SK-N-SH (cell line): ENCODE results near the gene FNDC3B. TPM values are rescaled to one million over a fixed set of nuclear protein-coding genes. Genes with fewer than 3 reads are reported as not detected.

Experiments
- CTCF ChIA-PET: fragments of 300-600, 350-600 bp; formaldehyde crosslinking; extraction: SDS; loops from one replicate; lab custom pipeline; 2021; lab: Yijun Ruan, JAX
- POLR2A ChIA-PET: fragments of 350-600 bp; sonication (Branson Sonifier 250); formaldehyde crosslinking; extraction: SDS; loops from one replicate; lab custom pipeline; 2020; ENCODE audit warnings: antibody characterized with exemption, inconsistent platforms; lab: Yijun Ruan, JAX
- DNase-seq: peaks from one replicate; pipeline ENCODE4 v3.0.0; 2012
- H2AFZ ChIP-seq: fragments of 200-600 bp; sonication (generic); 2 replicates; pipeline ENCODE4 v1.8.1; 2016; ENCODE audit warnings: antibody characterized with exemption, mild to moderate bottlenecking, low read depth
- H3F3A ChIP-seq: fragments of 200-600 bp; sonication (generic); replicated peaks from 2 replicates; pipeline ENCODE3; 2016; ENCODE audit warnings: antibody characterized with exemption, mild to moderate bottlenecking; ENCODE audit not compliant: insufficient read depth
- H3K27ac ChIP-seq, 2 experiments: fragments of 200-500 bp in 1 of 2; fragments of 200-600 bp in 1 of 2; sonication (Bioruptor generic) in 1 of 2; sonication (generic), shearing (Covaris generic) in 1 of 2; 2 replicates each; pipeline versions ENCODE4 v1.5.1 to v1.6.1; 2014 to 2016; ENCODE audit warnings: low read depth in 2 of 2, inconsistent platforms in 1 of 2, low read length in 1 of 2, mild to moderate bottlenecking in 1 of 2, mixed read lengths in 1 of 2
- H3K27me3 ChIP-seq: fragments of 200-600 bp; sonication (generic), shearing (Covaris generic); 2 replicates; pipeline ENCODE4 v1.6.1; 2016; ENCODE audit warnings: mixed run types; ENCODE audit not compliant: insufficient read depth
- H3K36me3 ChIP-seq, 2 experiments: fragments of 200-500 bp in 1 of 2; fragments of 200-600 bp in 1 of 2; sonication (Bioruptor generic) in 1 of 2; sonication (generic) in 1 of 2; replicated peaks in 1 of 2; 2 replicates each; pipeline versions ENCODE3 to v1.5.1; 2014 to 2016; ENCODE audit warnings: low read length in 1 of 2, mild to moderate bottlenecking in 1 of 2; ENCODE audit not compliant: insufficient read depth in 2 of 2, control insufficient read depth in 1 of 2
- H3K4me1 ChIP-seq, 2 experiments: fragments of 200-500 bp in 1 of 2; fragments of 200-600 bp in 1 of 2; sonication (Bioruptor generic) in 1 of 2; sonication (generic), shearing (Covaris generic) in 1 of 2; 2 replicates each; pipeline versions ENCODE4 v1.5.1 to v1.6.1; 2014 to 2016; ENCODE audit warnings: low read depth in 1 of 2, low read length in 1 of 2, mixed run types in 1 of 2; ENCODE audit not compliant: insufficient read depth in 2 of 2, control insufficient read depth in 1 of 2
- H3K4me2 ChIP-seq: fragments of 200-600 bp; sonication (generic), shearing (Covaris generic); 2 replicates; pipeline ENCODE4 v1.6.1; 2017; ENCODE audit warnings: mixed run types
- H3K4me3 ChIP-seq, 2 experiments: fragments of 200-500 bp in 1 of 2; fragments of 200-600 bp in 1 of 2; sonication (Bioruptor generic) in 1 of 2; sonication (generic), shearing (Covaris generic) in 1 of 2; 2 replicates each; pipeline versions ENCODE4 v1.5.1 to v1.8.1; 2014 to 2016; ENCODE audit warnings: low read depth in 2 of 2, inconsistent platforms in 1 of 2, low read length in 1 of 2, mild to moderate bottlenecking in 1 of 2, mixed read lengths in 1 of 2, moderate library complexity in 1 of 2
- H3K79me2 ChIP-seq: fragments of 200-600 bp; sonication (generic); 2 replicates; pipeline ENCODE4 v1.8.1; 2017; ENCODE audit warnings: mild to moderate bottlenecking; ENCODE audit not compliant: insufficient read depth
- H3K9ac ChIP-seq: fragments of 200-600 bp; sonication (generic); 2 replicates; pipeline ENCODE4 v1.6.1; 2017; ENCODE audit warnings: mixed run types
- H3K9me2 ChIP-seq: fragments of 200-600 bp; sonication (generic); 2 replicates; pipeline ENCODE4 v1.6.1; 2017; ENCODE audit warnings: mixed run types
- H3K9me3 ChIP-seq: fragments of 200-600 bp; sonication (generic); 2 replicates; pipeline ENCODE4 v1.6.1; 2017; ENCODE audit warnings: mixed run types, mild to moderate bottlenecking, moderate library complexity
- H4K20me1 ChIP-seq: fragments of 200-600 bp; sonication (generic); 2 replicates; pipeline ENCODE4 v1.6.1; 2017; ENCODE audit warnings: mild to moderate bottlenecking, mixed run types; ENCODE audit not compliant: insufficient read depth
- CHD2 ChIP-seq: fragments of 150-350 bp; IDR thresholded peaks from 2 replicates; pipeline ENCODE4 v1.6.1; 2018; ENCODE audit warnings: low read length; ENCODE audit not compliant: partially characterized antibody
- CTCF ChIP-seq: fragments of 200-600 bp; sonication (generic); IDR thresholded peaks from 2 replicates; pipeline ENCODE4 v1.6.1; 2017; ENCODE audit warnings: antibody characterized with exemption, mild to moderate bottlenecking, moderate library complexity
- ELF1 ChIP-seq: IDR thresholded peaks from 2 replicates; pipeline ENCODE4 v1.4.0; 2012
- EP300 ChIP-seq, 2 experiments: IDR thresholded peaks; 2 replicates each; pipeline versions ENCODE4 v1.4.0 to v1.6.1; 2012; ENCODE audit warnings: borderline replicate concordance in 1 of 2, low read depth in 1 of 2, low read length in 1 of 2
- EZH2phosphoT487 ChIP-seq: fragments of 200-600 bp; sonication (generic); IDR thresholded peaks from 2 replicates; pipeline ENCODE4 v1.6.1; 2017; ENCODE audit warnings: low read depth, mixed run types, mild to moderate bottlenecking, antibody characterized with exemption, moderate library complexity, borderline replicate concordance
- FOSL2 ChIP-seq: IDR thresholded peaks from 2 replicates; pipeline ENCODE4 v1.4.0; 2012; ENCODE audit warnings: low read depth, mild to moderate bottlenecking, moderate library complexity, borderline replicate concordance
- FOXJ3 ChIP-seq: sonication (generic); formaldehyde crosslinking; IDR thresholded peaks from 2 replicates; pipeline ENCODE4 v1.5.1; 2020; ENCODE audit warnings: mild to moderate bottlenecking, missing genetic modification reagents
- FOXM1 ChIP-seq: IDR thresholded peaks from 2 replicates; pipeline ENCODE4 v1.4.0; 2012; ENCODE audit warnings: low read depth, mild to moderate bottlenecking
- MEF2A ChIP-seq: IDR thresholded peaks from 2 replicates; pipeline ENCODE4 v1.4.0; 2012; ENCODE audit warnings: low read depth, borderline replicate concordance
- MXI1 ChIP-seq: IDR thresholded peaks from 2 replicates; pipeline ENCODE4 v1.6.1; 2012; ENCODE audit warnings: mild to moderate bottlenecking, low read depth, low read length, improper control_type of control experiment
- PBX3 ChIP-seq: IDR thresholded peaks from 2 replicates; pipeline ENCODE4; 2012
- POLR2AphosphoS5 ChIP-seq: IDR thresholded peaks from 2 replicates; pipeline ENCODE4 v1.6.1; 2012; ENCODE audit warnings: low read depth, low read length
- RCOR1 ChIP-seq: fragments of 150-350 bp; IDR thresholded peaks from 2 replicates; pipeline ENCODE4 v1.6.1; 2017; ENCODE audit warnings: antibody characterized with exemption, low read length
- RXRA ChIP-seq: IDR thresholded peaks from 2 replicates; pipeline ENCODE4 v1.4.0; 2012; ENCODE audit warnings: low read depth, mild to moderate bottlenecking, borderline replicate concordance
- SIN3A ChIP-seq: IDR thresholded peaks from 2 replicates; pipeline ENCODE4 v1.6.1; 2012; ENCODE audit warnings: low read depth, mild to moderate bottlenecking, low read length, moderate library complexity, borderline replicate concordance
- YY1 ChIP-seq: IDR thresholded peaks from 2 replicates; pipeline ENCODE4 v1.4.0; 2012; ENCODE audit warnings: low read depth, mild to moderate bottlenecking
- WGBS: methylation state at CpG from one replicate; pipeline ENCODE4 v1.1.6; 2017; ENCODE audit warnings: low lambda C conversion rate; 5-methylcytosine and 5-hydroxymethylcytosine counted together
- polyA plus RNA-seq, 3 experiments: library from polyadenylated mRNA; depleted of rRNA; stranded (reverse); fragments of >200 nt; gene quantifications; 2 replicates each; pipeline ENCODE4 v1.2.3, GENCODE V29; 2012
- TF ChIP-seq, protein P1 (sequence below): IDR thresholded peaks from 2 replicates; pipeline ENCODE4 v1.4.0; 2012; ENCODE audit warnings: low read depth, borderline replicate concordance

Gene FNDC3B
- polyA plus RNA-seq, 1 of the 3 experiments (the other 2 are of a cell fraction), result 10.4 TPM

DNA sequence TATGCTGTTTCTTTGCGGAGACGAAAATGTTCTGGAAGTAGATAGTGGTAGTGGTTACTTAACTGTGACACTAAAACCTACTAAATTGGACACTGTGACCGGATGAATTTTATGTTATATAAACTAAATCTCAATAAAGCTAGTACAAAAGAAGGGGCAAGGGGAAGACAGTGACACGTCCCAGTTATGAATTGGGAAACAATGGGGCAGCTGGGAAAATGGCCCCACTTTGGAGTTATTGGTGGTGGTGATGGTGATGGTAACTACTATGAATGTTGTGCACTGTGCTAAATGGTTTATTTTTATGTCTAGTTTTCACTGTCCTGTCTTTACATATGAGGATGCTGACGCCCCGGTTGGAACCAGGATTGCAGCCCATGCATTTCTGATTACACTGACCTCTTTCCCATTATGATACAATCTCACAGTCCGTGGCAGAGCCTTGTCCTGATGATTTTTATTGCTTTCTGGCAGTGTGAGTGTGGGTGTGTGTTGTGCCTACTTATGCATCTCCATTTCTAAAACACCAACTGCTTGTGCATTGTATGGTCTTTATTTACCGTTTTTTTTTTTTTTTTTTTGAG is 192.0 kb downstream of the FNDC3B start:
- Histone ChIP-seq H3K9me3 (no peaks in the 10 kb centered on the region), H2AFZ (no peak overlapping the region), H3K9me2 (no peaks in the 10 kb centered on the region), H3K4me3 (no peak overlapping the region), H4K20me1 (peaks cover 18% of the 10 kb centered on the region), H3K79me2 (peaks cover 85% of the 10 kb centered on the region), H3K4me1 (peaks cover 0 to 14% of the 10 kb centered on the region in 2 experiments; a peak in 2 of 4 replicates), H3K9ac (no peak overlapping the region), H3K36me3 (peaks cover 9 to 45% of the 10 kb centered on the region in 2 experiments), H3F3A (no peaks in the 10 kb centered on the region), H3K27me3 (no peaks in the 10 kb centered on the region), H3K27ac (no peak overlapping the region), H3K4me2 (no peak overlapping the region)
- CTCF ChIA-PET, result no interaction called here
- TF ChIP-seq CHD2 (no peak), CTCF (no peak), EP300 (IDR thresholded peaks at IDR 0.05; ENCODE audit: borderline replicate concordance in 1 of 2, low read depth in 1 of 2, low read length in 1 of 2) (no peak), FOXM1 (no peak), MXI1 (no peak), FOXJ3 (CRISPR knock-in tag) (no peak), FOSL2 (no peak), SIN3A (no peak), MEF2A (no peak), ELF1 (no peak), YY1 (no peak), POLR2AphosphoS5 (no peak), RCOR1 (no peak), RXRA (no peak)
- TF ChIP-seq, protein P1, sequence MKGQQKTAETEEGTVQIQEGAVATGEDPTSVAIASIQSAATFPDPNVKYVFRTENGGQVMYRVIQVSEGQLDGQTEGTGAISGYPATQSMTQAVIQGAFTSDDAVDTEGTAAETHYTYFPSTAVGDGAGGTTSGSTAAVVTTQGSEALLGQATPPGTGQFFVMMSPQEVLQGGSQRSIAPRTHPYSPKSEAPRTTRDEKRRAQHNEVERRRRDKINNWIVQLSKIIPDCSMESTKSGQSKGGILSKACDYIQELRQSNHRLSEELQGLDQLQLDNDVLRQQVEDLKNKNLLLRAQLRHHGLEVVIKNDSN, result no peak
- no peak for DNase-seq
- 88% methylated on average over 8 of the region's 8 CpGs for WGBS
- POLR2A ChIA-PET, result no interaction called here

DNA sequence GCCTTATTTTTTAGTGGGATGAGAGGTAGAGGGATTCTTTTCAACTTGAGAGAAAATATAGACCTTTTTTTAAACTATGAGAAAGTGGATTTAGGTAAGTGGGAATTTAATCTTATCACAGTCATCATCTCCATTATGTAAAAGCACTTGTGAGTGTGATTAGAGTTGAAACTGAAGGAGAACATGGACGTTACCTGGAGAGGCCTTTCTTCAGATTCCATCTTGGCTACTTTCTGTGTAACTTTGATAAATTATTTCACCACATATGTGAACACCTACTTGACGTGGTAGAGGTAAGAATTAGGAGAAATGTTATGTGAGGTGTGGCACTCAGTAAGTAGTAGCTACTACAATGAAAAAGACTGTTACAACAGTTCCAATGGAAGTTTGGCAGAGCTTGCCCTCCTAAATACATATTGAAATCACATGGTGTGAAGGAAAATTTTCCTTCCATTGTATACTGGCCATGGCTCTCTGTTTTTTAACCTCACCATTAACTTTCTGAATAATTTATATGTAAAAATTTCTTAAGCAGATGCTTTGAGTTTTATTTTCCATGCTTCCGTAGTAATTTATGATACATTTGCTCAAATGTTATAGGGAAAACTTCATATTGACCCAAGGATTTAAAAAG is 193.3 kb downstream of the FNDC3B start:
- Histone ChIP-seq H4K20me1 (peaks cover 22% of the 10 kb centered on the region), H3F3A (peaks cover 4% of the 10 kb centered on the region), H3K79me2 (peaks cover 87% of the 10 kb centered on the region), H3K4me1 (peaks cover 0 to 6% of the 10 kb centered on the region in 2 experiments; a peak in 2 of 4 replicates), H3K27me3 (no peaks in the 10 kb centered on the region), H3K27ac (no peak overlapping the region), H3K36me3 (peaks cover 4 to 40% of the 10 kb centered on the region in 2 experiments), H2AFZ (no peak overlapping the region), H3K9ac (no peak overlapping the region), H3K4me3 (no peak overlapping the region), H3K9me2 (no peaks in the 10 kb centered on the region), H3K9me3 (no peaks in the 10 kb centered on the region), H3K4me2 (no peak overlapping the region)
- TF ChIP-seq EZH2phosphoT487 (no peak), EP300 (IDR thresholded peaks at IDR 0.05; ENCODE audit: borderline replicate concordance in 1 of 2, low read depth in 1 of 2, low read length in 1 of 2) (no peak), POLR2AphosphoS5 (no peak), PBX3 (no peak), MXI1 (no peak)
- 92% methylated on average over 3 of the region's 3 CpGs for WGBS
- DNase-seq, result no peak
- POLR2A ChIA-PET, result no interaction called here
- CTCF ChIA-PET, result no interaction called here
